HepG2 (cell line): Measurements from ENCODE around the gene ORC1. TPM values are rescaled to one million over a fixed set of nuclear protein-coding genes. Genes with fewer than 3 reads are reported as not detected.

Source experiments
- CBX2 ChIP-seq, 2 experiments: fragments of 200-600 bp in 1 of 2; sonication (generic); formaldehyde crosslinking in 1 of 2; IDR thresholded peaks; 2 replicates each; pipeline versions ENCODE4 v1.7.0 to v1.8.1; 2018 to 2022; ENCODE audit warnings: low read depth in 2 of 2, low read length in 1 of 2, mild to moderate bottlenecking in 1 of 2, missing genetic modification reagents in 1 of 2
- CCAR2 ChIP-seq: fragments of 200-400 bp; formaldehyde crosslinking; optimal IDR thresholded peaks from 2 replicates; pipeline ENCODE3; 2018; ENCODE audit warnings: low read depth, mild to moderate bottlenecking, low read length, moderate library complexity
- GABPB1 ChIP-seq: IDR thresholded peaks from 2 replicates; pipeline ENCODE4 v1.6.1; 2016; ENCODE audit warnings: mild to moderate bottlenecking, missing genetic modification reagents, moderate library complexity, missing compliant biosample characterization
- HNF1B ChIP-seq: sonication (generic); formaldehyde crosslinking; IDR thresholded peaks from 2 replicates; pipeline ENCODE4 v1.5.1; 2020; ENCODE audit warnings: mild to moderate bottlenecking, moderate library complexity, missing genetic modification reagents
- JDP2 ChIP-seq: sonication (generic); formaldehyde crosslinking; IDR thresholded peaks from 2 replicates; pipeline ENCODE4 v1.8.1; 2022; ENCODE audit warnings: missing genetic modification reagents, borderline replicate concordance
- MXD1 ChIP-seq: sonication (generic); formaldehyde crosslinking; IDR thresholded peaks from 2 replicates; pipeline ENCODE4 v1.4.0; 2020; ENCODE audit warnings: mild to moderate bottlenecking, missing genetic modification reagents
- NFE2 ChIP-seq: sonication (generic); formaldehyde crosslinking; IDR thresholded peaks from 2 replicates; pipeline ENCODE4 v1.4.0; 2020; ENCODE audit warnings: missing genetic modification reagents
- SP5 ChIP-seq: IDR thresholded peaks from 2 replicates; pipeline ENCODE4 v1.6.1; 2016; ENCODE audit warnings: low read depth, borderline replicate concordance
- TBL1XR1 ChIP-seq: fragments of 150-350 bp; IDR thresholded peaks from 2 replicates; pipeline ENCODE4 v1.6.1; 2014; ENCODE audit warnings: borderline replicate concordance, low read length; ENCODE audit not compliant: partially characterized antibody
- TFE3 ChIP-seq: IDR thresholded peaks from 2 replicates; pipeline ENCODE4 v1.6.1; 2016
- TMF1 ChIP-seq: sonication (generic); formaldehyde crosslinking; IDR thresholded peaks from 2 replicates; pipeline ENCODE4 v1.8.1; 2022; ENCODE audit warnings: low read depth, missing genetic modification reagents
- TRAFD1 ChIP-seq: sonication (generic); formaldehyde crosslinking; IDR thresholded peaks from 2 replicates; pipeline ENCODE4 v1.5.1; 2020; ENCODE audit warnings: missing genetic modification reagents, mild to moderate bottlenecking, borderline replicate concordance
- USF2 ChIP-seq, 2 experiments: sonication (generic) in 1 of 2; formaldehyde crosslinking in 1 of 2; IDR thresholded peaks; 2 replicates each; pipeline versions ENCODE4 v1.5.1 to v1.6.1; 2011 to 2020; ENCODE audit warnings: borderline replicate concordance in 1 of 2, low read depth in 1 of 2, low read length in 1 of 2, mild to moderate bottlenecking in 1 of 2, missing genetic modification reagents in 1 of 2, moderate library complexity in 1 of 2
- ZBTB7A ChIP-seq: sonication (generic); formaldehyde crosslinking; IDR thresholded peaks from 2 replicates; pipeline ENCODE4 v1.8.0; 2022; ENCODE audit warnings: mild to moderate bottlenecking, missing genetic modification reagents
- ZNF264 ChIP-seq: sonication (generic); formaldehyde crosslinking; IDR thresholded peaks from 2 replicates; pipeline ENCODE4 v1.4.0; 2020; ENCODE audit warnings: missing genetic modification reagents
- ZNF879 ChIP-seq: sonication (generic); formaldehyde crosslinking; IDR thresholded peaks from 2 replicates; pipeline ENCODE4 v1.8.1; 2023; ENCODE audit warnings: missing genetic modification reagents
- ZXDC ChIP-seq: sonication (generic); formaldehyde crosslinking; IDR thresholded peaks from 2 replicates; pipeline ENCODE4 v1.5.0; 2020; ENCODE audit warnings: mild to moderate bottlenecking, missing genetic modification reagents
- polyA plus RNA-seq, 8 experiments: library from polyadenylated mRNA; depleted of rRNA in 3 of 8; stranded (reverse) in 7 of 8; unstranded in 1 of 8; fragments of >200 nt; fragmentation: Illumina TruSeq in 4 of 8; extraction: Trizol in 4 of 8; gene quantifications; 2 replicates each; pipeline versions ENCODE4 v1.2.1 to v1.2.3, GENCODE V29; 2011 to 2016; ENCODE audit warnings: low read depth in 4 of 8, missing spikeins in 1 of 8, mixed read lengths in 1 of 8; ENCODE audit not compliant: insufficient read depth in 1 of 8
- total RNA-seq, 5 experiments: library from RNA; depleted of rRNA; stranded (reverse); fragments of >200 nt; fragmentation: Illumina TruSeq; extraction: Trizol; gene quantifications; 2 replicates each; pipeline ENCODE4 v1.2.3, GENCODE V29; 2016; ENCODE audit warnings: low read depth in 1 of 5

The ORC1 gene
- total and polyA plus RNA-seq, 2 of the 13 experiments (the other 11 are each of a cell fraction or from before 2014, with no cell fraction given): 7.0 to 23.5 TPM

- TF ChIP-seq CCAR2 (no peak), TMF1 (CRISPR knock-in tag) (no peak), CBX2 (IDR thresholded peaks at IDR 0.05; ENCODE audit: low read depth, low read length) (no peak), CBX2 (CRISPR knock-in tag; IDR thresholded peaks at IDR 0.05; ENCODE audit: low read depth) (no peak), USF2 (IDR thresholded peaks at IDR 0.05; ENCODE audit: low read depth, low read length) (peak; percentile 97), USF2 (CRISPR knock-in tag; IDR thresholded peaks at IDR 0.05; ENCODE audit: borderline replicate concordance) (peak; percentile 95; the same call in 1 of the 2 replicates), NFE2 (CRISPR knock-in tag) (no peak), ZNF264 (CRISPR knock-in tag) (peak; percentile 56; the same call in 1 of the 2 replicates), MXD1 (CRISPR knock-in tag) (peak; percentile 45; the same call in 1 of the 2 replicates), HNF1B (CRISPR knock-in tag) (no peak; the same call in 1 of the 2 replicates), TBL1XR1 (no peak), TFE3 (CRISPR knock-in tag) (peak; percentile 92), GABPB1 (CRISPR knock-in tag) (peak; percentile 92), TRAFD1 (CRISPR knock-in tag) (no peak), SP5 (peak; percentile 15; the same call in 1 of the 2 replicates), ZBTB7A (CRISPR knock-in tag) (no peak), JDP2 (CRISPR knock-in tag) (no peak), ZNF879 (CRISPR knock-in tag) (no peak), ZXDC (CRISPR knock-in tag) (no peak)
Measured at GRCh38 chr1:52365746-52366516, 38.3 kb downstream of the ORC1 start, which contains the start of gene CC2D1B (continued).
